Measurements from ENCODE around the gene FRMD7.
"Not testable (repeated sequence)": the region's sequence is repeated elsewhere in the genome, so short reads cannot be mapped to it uniquely, and the experiment has no call there.

FRMD7 gene

GRCh38 chrX:132127743-132128142, at the start of gene FRMD7:
Gene FRMD7, minus strand, starts transcription at chrX:132128020. Its CDS starts 176 bp downstream, at chrX:132127844.
- Mint-ChIP-seq H3K27ac (ENCODE audit: low read depth) (no peak within 1 kb of the TSS), H3K4me3 (no peak within 1 kb of the TSS), H3K36me3 (ENCODE audit: insufficient read depth) (no peaks in the 10 kb centered on the region), H3K9me3 (no peaks in the 10 kb centered on the region), H3K27me3 (peaks cover 8% of the 10 kb centered on the region), H3K4me1 (no peaks in the 10 kb centered on the region)
- DNase-seq (ENCODE audit: low spot score in 2 of 2): no peak
- no peak for ATAC-seq (replicated peaks; ENCODE audit: extremely low read depth, poor library complexity, severe bottlenecking)

- no peaks in the 10 kb centered on the region for H3K9me3 Mint-ChIP-seq
Observed at GRCh38 chrX:132173647-132174046, 45.8 kb upstream of the FRMD7 start.

GRCh38 chrX:132171881-132172280, 44.1 kb upstream of the FRMD7 start:
- Mint-ChIP-seq H3K27ac (ENCODE audit: low read depth) (no peak overlapping the region), H3K4me3 (no peak overlapping the region), H3K4me1 (no peaks in the 10 kb centered on the region), H3K9me3 (no peaks in the 10 kb centered on the region), H3K36me3 (ENCODE audit: insufficient read depth) (no peaks in the 10 kb centered on the region), H3K27me3 (peaks cover 9% of the 10 kb centered on the region)
- DNase-seq (ENCODE audit: low spot score in 2 of 2): no peak
- ATAC-seq (replicated peaks; ENCODE audit: extremely low read depth, poor library complexity, severe bottlenecking): no peak

More at GRCh38 chrX:132173647-132174046, 45.8 kb upstream of the FRMD7 start:
- no peak overlapping the region for H3K27ac Mint-ChIP-seq (ENCODE audit: low read depth)
- H3K4me1 Mint-ChIP-seq: no peaks in the 10 kb centered on the region
- ATAC-seq (replicated peaks; ENCODE audit: extremely low read depth, poor library complexity, severe bottlenecking) (no peak), DNase-seq (ENCODE audit: low spot score in 2 of 2) (no peak)
- H3K4me3 Mint-ChIP-seq: no peak overlapping the region
- no peaks in the 10 kb centered on the region for H3K36me3 Mint-ChIP-seq (ENCODE audit: insufficient read depth)
- peaks cover 9% of the 10 kb centered on the region for H3K27me3 Mint-ChIP-seq

GRCh38 chrX:132171478-132171877, 43.7 kb upstream of the FRMD7 start:
- Mint-ChIP-seq H3K9me3 (no peaks in the 10 kb centered on the region), H3K27ac (ENCODE audit: low read depth) (no peak overlapping the region), H3K4me3 (no peak overlapping the region), H3K36me3 (ENCODE audit: insufficient read depth) (no peaks in the 10 kb centered on the region), H3K4me1 (no peaks in the 10 kb centered on the region), H3K27me3 (peaks cover 9% of the 10 kb centered on the region)
- DNase-seq (ENCODE audit: low spot score in 2 of 2) (no peak), ATAC-seq (replicated peaks; ENCODE audit: extremely low read depth, poor library complexity, severe bottlenecking) (no peak)

- no peaks in the 10 kb centered on the region for H3K36me3 Mint-ChIP-seq (ENCODE audit: insufficient read depth)
- no peak for ATAC-seq (replicated peaks; ENCODE audit: extremely low read depth, poor library complexity, severe bottlenecking)
- peaks cover 9% of the 10 kb centered on the region for H3K27me3 Mint-ChIP-seq
- H3K27ac Mint-ChIP-seq (ENCODE audit: low read depth): no peak overlapping the region
- DNase-seq (ENCODE audit: low spot score in 2 of 2): no peak
- H3K4me1 Mint-ChIP-seq: no peaks in the 10 kb centered on the region
- no peak overlapping the region for H3K4me3 Mint-ChIP-seq
- no peaks in the 10 kb centered on the region for H3K9me3 Mint-ChIP-seq
Observed at GRCh38 chrX:132169554-132169953, 41.7 kb upstream of the FRMD7 start.

GRCh38 chrX:132165651-132166050, 37.8 kb upstream of the FRMD7 start:
- Mint-ChIP-seq H3K4me1 (no peaks in the 10 kb centered on the region), H3K4me3 (no peak overlapping the region), H3K27me3 (peaks cover 18% of the 10 kb centered on the region), H3K9me3 (no peaks in the 10 kb centered on the region), H3K27ac (ENCODE audit: low read depth) (no peak overlapping the region), H3K36me3 (ENCODE audit: insufficient read depth) (peaks cover 1% of the 10 kb centered on the region)
- DNase-seq (ENCODE audit: low spot score in 2 of 2): no peak
- ATAC-seq (replicated peaks; ENCODE audit: extremely low read depth, poor library complexity, severe bottlenecking): no peak

- no peak for DNase-seq (ENCODE audit: low spot score in 2 of 2)
- peaks cover 1% of the 10 kb centered on the region for H3K36me3 Mint-ChIP-seq (ENCODE audit: insufficient read depth)
- no peaks in the 10 kb centered on the region for H3K9me3 Mint-ChIP-seq
- H3K4me1 Mint-ChIP-seq: no peaks in the 10 kb centered on the region
- no peak overlapping the region for H3K27ac Mint-ChIP-seq (ENCODE audit: low read depth)
- peaks cover 18% of the 10 kb centered on the region for H3K27me3 Mint-ChIP-seq
- no peak for ATAC-seq (replicated peaks; ENCODE audit: extremely low read depth, poor library complexity, severe bottlenecking)
- no peak overlapping the region for H3K4me3 Mint-ChIP-seq
Observed at GRCh38 chrX:132165005-132165404, 37.2 kb upstream of the FRMD7 start.

GRCh38 chrX:132163094-132163493, 35.3 kb upstream of the FRMD7 start:
- H3K4me3 Mint-ChIP-seq; H3K27me3 Mint-ChIP-seq; ATAC-seq (replicated peaks; ENCODE audit: extremely low read depth, poor library complexity, severe bottlenecking); DNase-seq (ENCODE audit: low spot score in 2 of 2); H3K4me1 Mint-ChIP-seq; H3K9me3 Mint-ChIP-seq; H3K27ac Mint-ChIP-seq (ENCODE audit: low read depth); H3K36me3 Mint-ChIP-seq (ENCODE audit: insufficient read depth): not testable (repeated sequence)

- no peak overlapping the region for H3K27ac Mint-ChIP-seq (ENCODE audit: low read depth)
Observed at GRCh38 chrX:132153166-132153565, 25.3 kb upstream of the FRMD7 start.

GRCh38 chrX:132146456-132146855, 18.6 kb upstream of the FRMD7 start:
- Mint-ChIP-seq H3K4me1 (peaks cover 5% of the 10 kb centered on the region), H3K4me3 (no peak overlapping the region), H3K36me3 (ENCODE audit: insufficient read depth) (peaks cover 1% of the 10 kb centered on the region), H3K27me3 (peaks cover 18% of the 10 kb centered on the region), H3K9me3 (no peaks in the 10 kb centered on the region), H3K27ac (ENCODE audit: low read depth) (no peak overlapping the region)
- DNase-seq (ENCODE audit: low spot score in 2 of 2) (no peak), ATAC-seq (replicated peaks; ENCODE audit: extremely low read depth, poor library complexity, severe bottlenecking) (no peak)

More at GRCh38 chrX:132153166-132153565, 25.3 kb upstream of the FRMD7 start:
- Mint-ChIP-seq H3K36me3 (ENCODE audit: insufficient read depth) (peaks cover 1% of the 10 kb centered on the region), H3K4me1 (no peaks in the 10 kb centered on the region), H3K27me3 (no peaks in the 10 kb centered on the region), H3K4me3 (no peak overlapping the region), H3K9me3 (no peaks in the 10 kb centered on the region)
- DNase-seq (ENCODE audit: low spot score in 2 of 2) (no peak), ATAC-seq (replicated peaks; ENCODE audit: extremely low read depth, poor library complexity, severe bottlenecking) (no peak)

GRCh38 chrX:132144061-132144460, 16.2 kb upstream of the FRMD7 start:
- no peak for DNase-seq (ENCODE audit: low spot score in 2 of 2)
- Mint-ChIP-seq H3K4me1 (peaks cover 5% of the 10 kb centered on the region), H3K36me3 (ENCODE audit: insufficient read depth) (peaks cover 1% of the 10 kb centered on the region), H3K9me3 (no peaks in the 10 kb centered on the region), H3K4me3 (no peak overlapping the region), H3K27ac (ENCODE audit: low read depth) (no peak overlapping the region), H3K27me3 (peaks cover 18% of the 10 kb centered on the region)
- no peak for ATAC-seq (replicated peaks; ENCODE audit: extremely low read depth, poor library complexity, severe bottlenecking)

GRCh38 chrX:132125906-132126305, 1.9 kb downstream of the FRMD7 start:
- Mint-ChIP-seq H3K27ac (ENCODE audit: low read depth) (no peak overlapping the region), H3K9me3 (no peaks in the 10 kb centered on the region), H3K36me3 (ENCODE audit: insufficient read depth) (no peaks in the 10 kb centered on the region), H3K27me3 (no peaks in the 10 kb centered on the region), H3K4me1 (no peaks in the 10 kb centered on the region), H3K4me3 (no peak overlapping the region)
- ATAC-seq (replicated peaks; ENCODE audit: extremely low read depth, poor library complexity, severe bottlenecking) (no peak), DNase-seq (ENCODE audit: low spot score in 2 of 2) (no peak)

GRCh38 chrX:132120913-132121312, 6.9 kb downstream of the FRMD7 start:
- no peaks in the 10 kb centered on the region for H3K9me3 Mint-ChIP-seq
- H3K4me3 Mint-ChIP-seq: no peak overlapping the region
- no peaks in the 10 kb centered on the region for H3K36me3 Mint-ChIP-seq (ENCODE audit: insufficient read depth)
- no peaks in the 10 kb centered on the region for H3K27me3 Mint-ChIP-seq
- no peaks in the 10 kb centered on the region for H3K4me1 Mint-ChIP-seq
- ATAC-seq (replicated peaks; ENCODE audit: extremely low read depth, poor library complexity, severe bottlenecking) (no peak), DNase-seq (ENCODE audit: low spot score in 2 of 2) (no peak)
- H3K27ac Mint-ChIP-seq (ENCODE audit: low read depth): no peak overlapping the region

Measured in central memory CD8-positive, alpha-beta T cell (primary cell).